IMR-90 (cell line): ENCODE data around the gene SARDH. TPM values are rescaled to one million over a fixed set of nuclear protein-coding genes. Genes with fewer than 3 reads are reported as not detected.

Experiments used
- ATAC-seq: fragments of 200-7000 bp; cut with Tn5 transposase; 2 replicates; pipeline ENCODE4 v1.9.1; 2020; ENCODE audit warnings: low read depth, mild to moderate bottlenecking, moderate library complexity
- BruUV-seq: library from RNA; stranded (reverse); fragments of 400-500 nt; replicated peaks from 2 replicates; lab custom pipeline; 2021; lab: Mats Ljungman, UMichigan
- CTCF ChIA-PET: fragments of 300-600 bp; formaldehyde crosslinking; extraction: SDS; loops from one replicate; lab custom pipeline; 2021; ENCODE audit warnings: antibody characterized with exemption; lab: Yijun Ruan, JAX
- POLR2A ChIA-PET: fragments of 300-600 bp; sonication (Branson Sonifier 250); formaldehyde crosslinking; loops from one replicate; lab custom pipeline; 2022; ENCODE audit warnings: antibody characterized with exemption; ENCODE audit not compliant: unreplicated experiment; lab: Charles Lee
- DNase-seq: peaks from one replicate; pipeline ENCODE4 v3.0.0; 2013
- H2AFZ ChIP-seq: replicated peaks from 2 replicates; pipeline ENCODE3; 2013; ENCODE audit warnings: low read length, mild to moderate bottlenecking; ENCODE audit not compliant: poor library complexity
- H2AK5ac ChIP-seq: 2 replicates; pipeline ENCODE4 v1.6.1; 2013; ENCODE audit warnings: low read depth, low read length, inconsistent platforms
- H2AK9ac ChIP-seq: replicated peaks from 2 replicates; pipeline ENCODE3; 2013; ENCODE audit warnings: mild to moderate bottlenecking, low read depth, low read length, moderate library complexity; ENCODE audit not compliant: poor library complexity
- H2BK120ac ChIP-seq: 2 replicates; pipeline ENCODE4 v1.6.1; 2013; ENCODE audit warnings: low read depth, low read length, inconsistent platforms
- H2BK15ac ChIP-seq: 3 replicates; pipeline ENCODE4 v1.6.1; 2013; ENCODE audit warnings: low read depth, low read length, inconsistent platforms
- H2BK20ac ChIP-seq: 2 replicates; pipeline ENCODE4 v1.6.1; 2013; ENCODE audit warnings: low read depth, mild to moderate bottlenecking, inconsistent platforms, low read length, moderate library complexity
- H2BK5ac ChIP-seq: 2 replicates; pipeline ENCODE4 v1.6.1; 2013; ENCODE audit warnings: mild to moderate bottlenecking, low read depth, low read length, inconsistent platforms; ENCODE audit not compliant: poor library complexity, severe bottlenecking
- H3K14ac ChIP-seq: replicated peaks from 2 replicates; pipeline ENCODE4 v1.6.1; 2013; ENCODE audit warnings: low read depth, low read length, inconsistent platforms
- H3K18ac ChIP-seq: 2 replicates; pipeline ENCODE4 v1.6.1; 2013; ENCODE audit warnings: low read depth, low read length, control low read depth
- H3K23ac ChIP-seq: 2 replicates; pipeline ENCODE4 v1.6.1; 2013; ENCODE audit warnings: low read depth, low read length, inconsistent platforms
- H3K27ac ChIP-seq: 2 replicates; pipeline ENCODE4 v1.5.1; 2013; ENCODE audit warnings: mild to moderate bottlenecking, control low read depth, low read length; ENCODE audit not compliant: insufficient read depth
- H3K27me3 ChIP-seq: 2 replicates; pipeline ENCODE4 v1.6.1; 2013; ENCODE audit warnings: low read length; ENCODE audit not compliant: control insufficient read depth, insufficient read depth
- H3K36me3 ChIP-seq: 2 replicates; pipeline ENCODE4 v1.6.1; 2013; ENCODE audit warnings: low read length, mixed read lengths; ENCODE audit not compliant: control insufficient read depth, insufficient read depth
- H3K4ac ChIP-seq: 2 replicates; pipeline ENCODE4 v1.6.1; 2013; ENCODE audit warnings: low read depth, low read length, inconsistent platforms
- H3K4me1 ChIP-seq: 2 replicates; pipeline ENCODE4 v1.6.1; 2013; ENCODE audit warnings: low read length, mixed read lengths; ENCODE audit not compliant: control insufficient read depth, insufficient read depth
- H3K4me2 ChIP-seq: 2 replicates; pipeline ENCODE4 v1.6.1; 2013; ENCODE audit warnings: low read depth, mild to moderate bottlenecking, control low read depth, low read length, moderate library complexity
- H3K4me3 ChIP-seq: 2 replicates; pipeline ENCODE4 v1.5.1; 2013; ENCODE audit warnings: low read depth, mild to moderate bottlenecking, control low read depth, low read length, moderate library complexity; ENCODE audit not compliant: insufficient read depth
- H3K56ac ChIP-seq: 2 replicates; pipeline ENCODE4 v1.6.1; 2013; ENCODE audit warnings: low read length, inconsistent platforms; ENCODE audit not compliant: insufficient read depth; ENCODE audit errors: extremely low read depth
- H3K79me1 ChIP-seq, 2 experiments: 2 replicates each; pipeline ENCODE4 v1.6.1; 2013; ENCODE audit warnings: low read length in 2 of 2, inconsistent platforms in 1 of 2, low read depth in 1 of 2
- H3K9ac ChIP-seq: 2 replicates; pipeline ENCODE4 v1.6.1; 2013; ENCODE audit warnings: low read depth, low read length, control low read depth
- H3K9me1 ChIP-seq: 2 replicates; pipeline ENCODE4 v1.6.1; 2013; ENCODE audit warnings: low read length, inconsistent platforms; ENCODE audit not compliant: insufficient read depth
- H3K9me3 ChIP-seq: 2 replicates; pipeline ENCODE4 v1.6.1; 2013; ENCODE audit warnings: low read length; ENCODE audit not compliant: control insufficient read depth, insufficient read depth
- H4K20me1 ChIP-seq: 2 replicates; pipeline ENCODE4 v1.6.1; 2013; ENCODE audit warnings: low read length, inconsistent platforms; ENCODE audit not compliant: insufficient read depth
- H4K5ac ChIP-seq: 2 replicates; pipeline ENCODE4 v1.6.1; 2013; ENCODE audit warnings: mild to moderate bottlenecking, low read depth, low read length, control low read depth
- H4K8ac ChIP-seq, 2 experiments: 2 replicates each; pipeline ENCODE4 v1.6.1; 2013; ENCODE audit warnings: low read depth in 2 of 2, low read length in 2 of 2, control low read depth in 1 of 2, inconsistent platforms in 1 of 2
- H4K91ac ChIP-seq: 2 replicates; pipeline ENCODE4 v1.6.1; 2013; ENCODE audit warnings: low read depth, low read length, inconsistent platforms; ENCODE audit not compliant: insufficient read depth
- BHLHE40 ChIP-seq: fragments of 150-350 bp; IDR thresholded peaks from 2 replicates; pipeline ENCODE4 v1.6.1; 2016; ENCODE audit warnings: mild to moderate bottlenecking, low read depth, low read length
- CEBPB ChIP-seq: IDR thresholded peaks from 2 replicates; pipeline ENCODE4 v1.6.1; 2012; ENCODE audit warnings: low read depth, low read length, improper control_type of control experiment
- POLR2A ChIP-seq: IDR thresholded peaks from 2 replicates; pipeline ENCODE4 v1.6.1; 2012; ENCODE audit warnings: mild to moderate bottlenecking, low read depth, low read length
- RAD21 ChIP-seq: IDR thresholded peaks from 2 replicates; pipeline ENCODE4 v1.6.1; 2012; ENCODE audit warnings: low read length, improper control_type of control experiment
- WGBS, 2 experiments: methylation state at CpG; one replicate each; pipeline versions ENCODE4 v1.1.5 to v1.1.7; 2013; ENCODE audit warnings: missing lambda C conversion rate in 2 of 2; ENCODE audit not compliant: insufficient read length in 1 of 2; ENCODE audit errors: extremely low coverage in 2 of 2; 5-methylcytosine and 5-hydroxymethylcytosine counted together
- dilution Hi-C: fragments of 300-500 bp; cut with HindIII; formaldehyde crosslinking; loops from one replicate; pipeline ENCODE4 v1.14.3; 2018; ENCODE audit warnings: low sequenced_read_pairs; ENCODE audit not compliant: unreplicated experiment
- in situ Hi-C: fragments of 300-500 bp; cut with MboI; formaldehyde crosslinking; loops from 3 replicates; pipeline ENCODE4 v1.14.3; 2019; ENCODE audit warnings: low sequenced_read_pairs, inconsistent platforms, mixed read lengths
- intact Hi-C: fragments of 100-400 bp; cut with micrococcal nuclease; formaldehyde crosslinking; loops from 2 replicates; pipeline ENCODE4 v1.10.0; 2022
- polyA plus RNA-seq, 3 experiments: library from polyadenylated mRNA; depleted of rRNA; stranded (reverse); fragments of >200 nt; gene quantifications; 2 replicates each; pipeline ENCODE4 v1.2.3, GENCODE V29; 2012; ENCODE audit warnings: low replicate concordance in 1 of 3
- total RNA-seq: library from RNA; depleted of rRNA; stranded (reverse); fragments of >200 nt; gene quantifications from 2 replicates; pipeline ENCODE4 v1.2.3, GENCODE V29; 2012

The SARDH gene
- total and polyA plus RNA-seq, 2 of the 4 experiments (the other 2 are of a cell fraction), result 5.0 to 7.5 TPM

DNA sequence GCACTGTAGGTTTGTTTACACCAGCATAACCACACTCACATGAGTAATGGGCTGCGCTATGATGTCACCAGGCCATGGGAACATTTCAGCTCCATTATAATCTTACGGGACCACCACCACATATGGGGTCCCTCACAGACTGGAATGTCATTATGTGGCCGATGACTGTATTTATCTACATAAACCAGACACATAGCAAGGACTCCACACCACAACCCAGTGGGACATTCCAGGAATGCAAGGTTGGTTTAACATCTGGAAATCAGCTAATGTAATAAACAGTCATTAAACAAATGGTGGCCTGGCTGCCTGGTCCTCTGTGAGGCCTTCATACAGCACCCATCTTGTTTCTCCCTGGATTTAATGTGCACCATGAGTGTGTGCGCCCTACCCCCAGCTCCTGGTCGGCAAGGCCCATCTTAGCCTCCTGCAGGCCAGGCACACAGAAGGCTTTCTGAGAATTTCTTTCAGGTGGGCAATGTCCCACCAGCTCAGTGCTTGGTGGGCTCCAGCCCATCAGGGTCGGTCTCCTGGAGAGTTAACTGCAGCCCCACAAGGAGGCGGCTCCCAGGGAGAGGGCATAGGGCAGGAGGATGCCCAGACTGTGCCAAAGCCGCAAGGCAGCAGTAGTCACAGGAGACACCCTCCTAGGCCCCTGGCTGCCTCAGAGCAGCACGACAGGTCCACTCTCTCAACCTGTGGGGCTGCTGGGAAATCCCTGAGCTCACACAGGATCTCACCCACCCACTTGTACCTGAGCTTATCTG lies 35.9 kb upstream of the SARDH start:
- ATAC-seq, result peak; percentile 83
- 33% methylated on average over 1 of the region's 9 CpGs; no CpG with 5 or more reads in 1 of the 2 experiments for WGBS, 2 experiments
- dilution Hi-C loops, result no loop called here

More for the DNA sequence above, 35.9 kb upstream of the SARDH start:
- no peak overlapping the region for H4K5ac ChIP-seq
- no peak overlapping the region for H3K9ac ChIP-seq
- no TSS peak for BruUV-seq
- peaks cover 4% of the 10 kb centered on the region; the same call in 1 of the 2 replicates for H3K4me1 ChIP-seq
- H4K20me1 ChIP-seq, result peaks cover 8% of the 10 kb centered on the region; the same call in 1 of the 2 replicates
- peak overlapping the region in 1 of 2 experiments; percentile 9; a peak in 1 of 4 replicates for H4K8ac ChIP-seq
- POLR2A ChIA-PET, result no interaction called here
- in situ Hi-C loops (no loop called here), intact Hi-C loops (no loop called here)
- no peak overlapping the region for H3K14ac ChIP-seq
- TF ChIP-seq BHLHE40, result peak; percentile 29; the same call in 1 of the 2 replicates
- no peak for TF ChIP-seq CEBPB
- TF ChIP-seq POLR2A, result no peak
- no peak for TF ChIP-seq RAD21
- CTCF ChIA-PET, result interaction anchor here (0.5 to 0.9 kb wide), 2 partner anchors 8 to 249 kb away, joined by 3 read pairs; no protein-coding TSS in a partner anchor
- H3K79me1 ChIP-seq, result no peaks in the 10 kb centered on the region; a peak in 1 of 4 replicates
- H2BK15ac ChIP-seq, result no peak overlapping the region; the same call in 2 of the 3 replicates
- no peak overlapping the region for H3K18ac ChIP-seq
- H2BK120ac ChIP-seq, result peak overlapping the region; percentile 16; the same call in 1 of the 2 replicates
- H3K27ac ChIP-seq, result peak overlapping the region; percentile 51; the same call in 1 of the 2 replicates
- H2BK5ac ChIP-seq, result peak overlapping the region; percentile 32
- no peak overlapping the region for H2AFZ ChIP-seq
- peak overlapping the region; percentile 16; the same call in 1 of the 2 replicates for H2BK20ac ChIP-seq
- H2AK5ac ChIP-seq, result no peak overlapping the region
- H3K4me3 ChIP-seq, result no peak overlapping the region
- no peak overlapping the region for H2AK9ac ChIP-seq
- peaks cover 58% of the 10 kb centered on the region for H3K36me3 ChIP-seq
- H3K23ac ChIP-seq, result no peak overlapping the region
- peak overlapping the region; percentile 55; the same call in 1 of the 2 replicates for H3K4ac ChIP-seq
- no peaks in the 10 kb centered on the region for H3K9me3 ChIP-seq
- no peaks in the 10 kb centered on the region; the same call in 1 of the 2 replicates for H3K9me1 ChIP-seq
- peak overlapping the region; percentile 42; the same call in 1 of the 2 replicates for H3K4me2 ChIP-seq
- peak; percentile 91 for DNase-seq
- no peak overlapping the region for H3K56ac ChIP-seq
- H4K91ac ChIP-seq, result peak overlapping the region; percentile 18
- H3K27me3 ChIP-seq, result no peaks in the 10 kb centered on the region
